Muscle of arm (tissue), 12 donors: Measurements from ENCODE around the gene DDX1. TPM values are rescaled to one million over a fixed set of nuclear protein-coding genes. Genes with fewer than 3 reads are reported as not detected.

Experiments used
- DNase-seq: peaks from one replicate; pipeline ENCODE4 v3.0.0-alpha.2; 2013
- polyA plus RNA-seq, 12 donors: library from polyadenylated mRNA; unstranded; fragments of 120-200 nt; gene quantifications; one replicate each; pipeline ENCODE4 v1.2.1, GENCODE V29; 2013; ENCODE audit not compliant: insufficient read length in 12 of 12

The DDX1 gene
- polyA plus RNA-seq, 12 donors, result 67.3 to 124 (median 108) TPM; not detected in 1

- no peak for DNase-seq
Observed at GRCh38 chr2:15642815-15643500, 51.3 kb downstream of the DDX1 start.

DNA sequence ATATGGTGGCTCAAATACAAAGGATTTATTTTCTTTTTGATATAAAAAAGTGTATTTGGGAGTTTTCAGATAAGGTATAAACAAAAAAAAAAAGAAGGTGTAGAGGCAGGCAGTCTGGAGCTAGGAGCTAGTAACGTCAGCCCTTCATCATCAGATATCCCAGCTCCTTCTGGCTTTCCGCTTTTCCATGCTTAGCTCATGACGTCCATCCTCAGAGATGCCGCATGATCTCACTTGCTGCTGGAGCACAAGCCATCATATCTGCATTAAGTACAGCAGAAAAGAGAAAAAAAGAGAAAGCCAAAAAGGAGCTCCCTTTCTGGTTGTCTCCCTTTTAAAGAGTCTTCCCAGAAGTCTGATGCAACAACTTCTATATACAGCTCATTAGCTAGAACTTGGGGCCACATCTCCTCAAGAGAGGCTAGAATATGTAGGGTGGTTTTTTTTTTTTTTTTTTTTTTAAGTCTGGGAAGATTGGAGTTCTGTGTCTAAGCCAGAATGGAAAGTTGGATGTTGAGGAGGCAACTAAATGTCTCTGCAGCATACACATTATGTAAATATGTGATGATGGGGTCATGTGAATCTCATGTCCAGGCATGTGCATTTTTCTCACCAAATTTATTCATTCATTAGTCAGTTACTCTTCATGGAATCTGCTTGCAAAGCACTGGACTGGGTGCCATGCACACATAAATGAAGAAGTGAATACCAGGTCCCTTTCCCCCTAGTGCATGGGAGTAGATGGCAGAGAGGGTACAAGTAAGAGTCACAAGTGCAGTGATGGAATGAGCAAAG lies 52.3 kb downstream of the DDX1 start:
- no peak for DNase-seq

- no peak for DNase-seq
Observed at GRCh38 chr2:15645300-15645699, 53.6 kb downstream of the DDX1 start.

DNA sequence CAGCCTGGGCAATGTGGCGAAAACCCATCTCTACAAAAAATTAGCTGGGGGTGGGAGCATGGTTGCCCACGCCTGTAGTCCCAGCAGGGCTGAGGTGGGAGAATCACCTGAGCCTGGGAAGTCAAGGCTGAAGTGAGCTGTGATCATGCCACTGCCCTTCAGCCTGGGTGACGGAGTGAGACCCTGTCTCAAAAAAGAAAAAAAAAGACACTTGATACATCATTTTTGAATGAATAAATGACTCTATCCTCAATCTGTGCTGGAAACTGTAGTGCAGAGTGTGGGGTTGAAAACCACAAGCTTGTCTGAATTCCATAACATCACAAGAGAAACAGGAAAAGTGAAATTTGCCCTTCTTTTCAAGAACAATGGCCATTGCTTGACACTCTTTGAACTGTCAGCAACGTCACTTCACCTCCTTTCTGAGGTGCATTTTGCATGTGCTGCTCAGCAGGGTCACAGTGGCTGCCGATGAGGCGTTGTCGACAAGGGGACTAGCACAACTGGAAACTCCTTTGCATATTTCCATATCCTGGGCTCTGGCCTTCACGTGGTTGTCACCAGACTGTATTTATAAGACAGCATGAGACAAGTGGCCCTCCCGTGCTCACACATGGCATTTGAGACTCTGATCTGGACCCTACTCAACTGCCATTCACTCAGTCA lies 54.2 kb downstream of the DDX1 start:
- no peak for DNase-seq

DNA sequence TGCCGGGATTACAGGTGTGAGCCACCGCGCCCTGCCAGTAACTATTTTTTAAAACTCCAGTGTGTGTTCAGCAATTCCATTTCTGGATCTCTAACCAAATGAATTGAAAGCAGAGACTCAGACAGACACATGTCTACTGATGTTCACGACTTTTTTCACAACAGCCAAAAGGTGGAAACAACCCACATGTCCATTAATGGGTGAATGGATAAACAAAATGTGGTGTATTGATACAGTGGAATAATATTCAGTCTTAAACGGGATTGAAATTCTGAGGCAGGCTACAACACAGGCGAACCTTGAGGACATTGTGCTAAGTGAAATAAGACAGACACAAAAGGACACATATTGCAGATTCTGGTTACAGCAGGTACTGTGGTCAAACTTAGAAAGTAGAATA lies 55.0 kb downstream of the DDX1 start:
- no peak for DNase-seq

- no peak for DNase-seq
Observed at GRCh38 chr2:15647622-15648590, 56.2 kb downstream of the DDX1 start.

DNA sequence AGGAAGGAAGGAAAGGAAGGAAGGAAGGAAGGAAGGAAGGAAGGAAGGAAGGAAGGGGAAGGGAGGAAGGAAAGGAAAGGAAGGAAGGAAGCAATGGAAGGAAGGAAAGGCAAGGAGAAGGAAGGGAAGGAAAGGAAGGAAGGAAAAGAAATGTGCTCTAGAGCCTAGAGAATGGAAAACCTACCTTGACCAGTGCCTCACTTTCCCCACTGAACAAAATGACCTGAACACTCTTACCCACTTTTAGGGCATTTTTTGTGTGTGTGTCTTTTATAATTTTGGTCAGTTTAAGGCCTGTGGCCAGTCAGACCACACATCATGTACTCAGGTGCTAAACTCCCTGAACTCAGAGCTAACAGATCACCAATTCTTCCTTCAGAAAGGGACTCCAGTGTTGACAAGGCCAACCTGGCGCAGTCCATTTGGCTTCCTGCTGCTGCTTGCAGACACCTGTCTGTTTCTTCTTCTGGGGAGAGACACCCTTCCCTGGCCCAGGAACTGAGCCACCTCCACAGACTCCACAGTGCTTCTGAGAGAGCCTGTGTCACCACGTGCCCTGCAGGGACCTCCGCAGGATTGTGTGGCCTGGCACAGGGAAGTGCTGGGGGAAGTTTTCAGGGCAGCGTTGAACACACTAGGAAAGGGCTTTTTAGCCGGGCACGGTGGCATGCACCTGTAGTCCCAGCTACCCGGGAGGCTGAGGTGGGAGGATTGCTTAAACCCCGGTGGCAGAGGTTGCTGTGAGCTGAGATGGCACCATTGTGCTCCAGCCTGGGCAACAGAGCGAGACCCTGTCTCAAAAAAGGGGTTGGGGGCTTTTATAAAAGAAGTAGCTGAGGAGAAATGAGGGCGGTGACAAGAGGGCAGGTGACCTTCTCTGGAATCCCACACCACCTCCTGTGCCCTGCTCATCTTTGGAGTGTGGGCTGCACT lies 57.2 kb downstream of the DDX1 start:
- DNase-seq, result no peak

- no peak for DNase-seq
Observed at GRCh38 chr2:15649561-15650255, 58.0 kb downstream of the DDX1 start.

DNA sequence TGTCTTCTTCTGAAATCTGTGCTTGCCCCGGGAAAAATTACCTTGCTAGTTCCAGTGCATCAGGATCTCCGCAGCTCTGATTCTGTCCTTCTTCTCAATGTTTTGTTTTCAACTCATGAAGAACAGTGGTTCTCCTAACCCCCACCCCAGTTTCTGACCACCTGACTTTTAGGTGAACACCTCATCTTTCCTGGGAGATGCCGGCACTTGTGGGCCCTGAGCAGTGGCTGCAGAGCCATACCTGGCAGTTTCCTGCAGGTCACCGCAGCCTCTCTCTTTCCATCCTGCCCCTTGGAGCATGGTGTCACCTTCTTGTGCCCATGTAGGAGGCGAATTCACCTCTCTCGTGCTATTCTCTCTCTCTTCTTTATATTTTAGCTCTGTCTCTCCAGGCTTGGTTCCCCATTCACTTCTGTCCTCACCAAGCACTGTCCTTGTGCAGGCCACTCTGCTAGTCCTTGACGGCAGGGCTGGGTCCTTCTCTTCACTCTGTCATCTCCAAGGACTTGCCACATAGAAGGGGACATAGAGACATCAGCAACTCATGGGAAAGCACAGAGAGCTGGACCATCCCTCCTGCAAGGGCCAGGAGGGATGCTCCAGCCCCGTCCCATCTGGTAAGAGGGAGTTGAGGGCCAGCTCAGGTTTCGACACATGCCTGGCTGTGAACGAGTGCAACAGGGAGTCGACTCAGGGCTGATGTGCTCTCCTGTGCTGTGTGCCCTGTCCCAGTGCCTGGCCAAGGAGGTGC lies 59.1 kb downstream of the DDX1 start:
- DNase-seq, result no peak

- no peak for DNase-seq
Observed at GRCh38 chr2:15651367-15651727, 59.7 kb downstream of the DDX1 start.

- no peak for DNase-seq
Observed at GRCh38 chr2:15652252-15652651, 60.6 kb downstream of the DDX1 start.

- DNase-seq, result no peak
Observed at GRCh38 chr2:15652801-15653200, 61.1 kb downstream of the DDX1 start.

GRCh38 chr2:15653806-15654726 lies 62.4 kb downstream of the DDX1 start:
- DNase-seq, result no peak

DNA sequence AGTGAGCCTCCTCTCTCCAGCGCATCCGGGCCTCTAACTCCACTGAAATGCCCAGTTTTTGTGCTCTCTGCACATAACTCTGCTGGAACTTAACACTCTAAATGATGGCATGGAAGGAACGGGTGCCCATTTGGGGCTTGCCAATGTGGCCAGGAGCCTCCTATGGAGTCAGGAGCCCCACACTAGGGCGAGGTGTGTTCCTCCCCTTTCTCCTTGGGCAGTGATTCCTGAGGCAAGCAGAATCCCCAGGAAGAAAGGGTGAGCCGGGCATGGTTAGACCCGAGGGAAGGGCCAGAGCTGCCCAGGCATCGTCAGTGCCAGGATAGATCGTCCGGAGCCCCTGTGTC lies 63.0 kb downstream of the DDX1 start:
- DNase-seq, result no peak

GRCh38 chr2:15655123-15655887 lies 63.6 kb downstream of the DDX1 start:
- no peak for DNase-seq

DNA sequence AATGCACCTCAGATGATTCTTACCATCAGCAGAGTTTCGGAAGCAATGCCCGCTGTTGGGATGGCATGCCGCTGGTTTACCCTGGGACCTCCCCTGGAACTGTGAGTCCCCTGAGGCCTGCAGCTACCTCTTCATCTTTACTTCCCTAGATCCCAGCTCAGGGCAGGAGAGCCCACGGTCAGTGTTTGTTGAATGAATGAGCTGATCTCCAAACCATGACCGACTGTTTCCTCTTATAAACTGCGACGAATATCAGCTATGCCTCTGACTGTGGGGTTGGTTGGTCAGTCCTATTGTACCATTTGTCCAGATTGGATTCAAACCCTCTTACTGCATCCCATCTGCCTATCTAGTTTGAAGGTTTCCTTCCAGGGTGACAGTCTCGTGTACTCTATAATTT lies 64.4 kb downstream of the DDX1 start:
- DNase-seq, result no peak

- DNase-seq, result no peak
Observed at GRCh38 chr2:15657759-15658158, 66.1 kb downstream of the DDX1 start.
